ENCODE data around the gene SH2D7. TPM values are rescaled to one million over a fixed set of nuclear protein-coding genes. Genes with fewer than 3 reads are reported as not detected.

The SH2D7 gene
- polyA plus RNA-seq, 1 donor from 2014 or later: not detected

GRCh38 chr15:78102741-78103140 is 10.4 kb downstream of the SH2D7 start:
- no peak overlapping the region for H3K4me2 ChIP-seq (ENCODE audit: low read length)
- H3K27ac ChIP-seq (ENCODE audit: low read length): no peak overlapping the region
- TF ChIP-seq REST (IDR thresholded peaks at IDR 0.05; ENCODE audit: borderline replicate concordance) (no peak), RAD21 (conservative IDR thresholded peaks at IDR 0.05) (no peak), POLR2AphosphoS5 (IDR thresholded peaks at IDR 0.05) (no peak), MXI1 (conservative IDR thresholded peaks at IDR 0.05; ENCODE audit: poor library complexity, severe bottlenecking) (no peak), EZH2 (IDR thresholded peaks at IDR 0.05; ENCODE audit: borderline replicate concordance, insufficient read depth, low read length, poor library complexity, severe bottlenecking) (no peak), CTCF (IDR thresholded peaks at IDR 0.05; ENCODE audit: poor library complexity, severe bottlenecking) (no peak), EP300 (conservative IDR thresholded peaks at IDR 0.05; ENCODE audit: poor library complexity, severe bottlenecking) (no peak), SMC3 (conservative IDR thresholded peaks at IDR 0.05; ENCODE audit: poor library complexity) (no peak), TAF1 (IDR thresholded peaks at IDR 0.05; ENCODE audit: low read depth) (no peak)
- no peak overlapping the region for H2AFZ ChIP-seq (ENCODE audit: low read depth, low read length)
- H3K36me3 ChIP-seq (ENCODE audit: insufficient read depth, low read length): no peaks in the 10 kb centered on the region
- H3K9me2 ChIP-seq (ENCODE audit: insufficient read depth, low read length): no peaks in the 10 kb centered on the region
- no peaks in the 10 kb centered on the region for H3F3A ChIP-seq (ENCODE audit: insufficient read depth, low read length, poor library complexity, severe bottlenecking)
- H3K27me3 ChIP-seq (ENCODE audit: insufficient read depth, low read depth, low read length): no peaks in the 10 kb centered on the region
- H3K9ac ChIP-seq (ENCODE audit: low read length): no peak overlapping the region
- no peaks in the 10 kb centered on the region for H3K79me2 ChIP-seq (replicated peaks; ENCODE audit: insufficient read depth, low read length)
- H3K9me3 ChIP-seq (ENCODE audit: low read length): no peaks in the 10 kb centered on the region
- no peak overlapping the region for H3K4me3 ChIP-seq (ENCODE audit: low read length)
- H4K20me1 ChIP-seq (ENCODE audit: insufficient read depth): no peaks in the 10 kb centered on the region

- Histone ChIP-seq H3K36me3 (ENCODE audit: insufficient read depth, low read length) (no peaks in the 10 kb centered on the region), H3K27me3 (ENCODE audit: insufficient read depth, low read depth, low read length) (no peaks in the 10 kb centered on the region), H3F3A (ENCODE audit: insufficient read depth, low read length, poor library complexity, severe bottlenecking) (no peaks in the 10 kb centered on the region), H3K4me3 (ENCODE audit: low read length) (no peak overlapping the region), H2AFZ (ENCODE audit: low read depth, low read length) (no peak overlapping the region), H3K27ac (ENCODE audit: low read length) (no peak overlapping the region), H3K9me3 (ENCODE audit: low read length) (no peaks in the 10 kb centered on the region), H4K20me1 (ENCODE audit: insufficient read depth) (no peaks in the 10 kb centered on the region), H3K9ac (ENCODE audit: low read length) (no peak overlapping the region), H3K9me2 (ENCODE audit: insufficient read depth, low read length) (no peaks in the 10 kb centered on the region), H3K79me2 (replicated peaks; ENCODE audit: insufficient read depth, low read length) (no peaks in the 10 kb centered on the region), H3K4me2 (ENCODE audit: low read length) (no peak overlapping the region)
- TF ChIP-seq EP300 (conservative IDR thresholded peaks at IDR 0.05; ENCODE audit: poor library complexity, severe bottlenecking) (no peak), TAF1 (IDR thresholded peaks at IDR 0.05; ENCODE audit: low read depth) (no peak), POLR2AphosphoS5 (IDR thresholded peaks at IDR 0.05) (no peak), REST (IDR thresholded peaks at IDR 0.05; ENCODE audit: borderline replicate concordance) (no peak), RAD21 (conservative IDR thresholded peaks at IDR 0.05) (no peak), MXI1 (conservative IDR thresholded peaks at IDR 0.05; ENCODE audit: poor library complexity, severe bottlenecking) (no peak), SMC3 (conservative IDR thresholded peaks at IDR 0.05; ENCODE audit: poor library complexity) (no peak), CTCF (IDR thresholded peaks at IDR 0.05; ENCODE audit: poor library complexity, severe bottlenecking) (no peak), EZH2 (IDR thresholded peaks at IDR 0.05; ENCODE audit: borderline replicate concordance, insufficient read depth, low read length, poor library complexity, severe bottlenecking) (no peak)
Measured at GRCh38 chr15:78103406-78104118, 11.2 kb downstream of the SH2D7 start.

Data from neural cell (in vitro differentiated cells).